WTC11 (cell line): Measurements from ENCODE around the gene RBP2. TPM values are rescaled to one million over a fixed set of nuclear protein-coding genes. Genes with fewer than 3 reads are reported as not detected.

Source experiments
- ATAC-seq: fragments of 200-7000 bp; cut with Tn5 transposase; 2 replicates; pipeline ENCODE4 v1.10.0; 2021; ENCODE audit warnings: mild to moderate bottlenecking, moderate library complexity
- CTCF ChIA-PET: fragments of 300-600 bp; sonication (Branson Sonifier 250); formaldehyde crosslinking; loops from one replicate; lab custom pipeline; 2021; ENCODE audit warnings: antibody characterized with exemption; lab: Charles Lee
- POLR2A ChIA-PET: fragments of 350-600 bp; sonication (Branson Sonifier 250); formaldehyde crosslinking; loops from one replicate; lab custom pipeline; 2021; ENCODE audit warnings: antibody characterized with exemption; lab: Charles Lee
- DNase-seq: peaks from one replicate; pipeline ENCODE4 v3.0.0; 2021; ENCODE audit warnings: low spot score
- H3K27ac Mint-ChIP-seq: 2 replicates; pipeline ENCODE4 v1.8.0; 2021; ENCODE audit warnings: mixed read lengths
- H3K27me3 Mint-ChIP-seq: 2 replicates; pipeline ENCODE4 v1.8.0; 2021; ENCODE audit warnings: low read depth, mild to moderate bottlenecking, moderate library complexity, mixed read lengths
- H3K36me3 Mint-ChIP-seq: 2 replicates; pipeline ENCODE4 v1.8.0; 2021; ENCODE audit warnings: mixed read lengths
- H3K4me1 Mint-ChIP-seq: 2 replicates; pipeline ENCODE4 v1.8.0; 2022; ENCODE audit warnings: mixed read lengths
- H3K4me3 Mint-ChIP-seq: 2 replicates; pipeline ENCODE4 v1.8.0; 2021; ENCODE audit warnings: mild to moderate bottlenecking, moderate library complexity, mixed read lengths
- H3K9me3 Mint-ChIP-seq: 2 replicates; pipeline ENCODE4 v1.8.0; 2021; ENCODE audit warnings: mixed read lengths
- ATF1 ChIP-seq: sonication (generic); formaldehyde crosslinking; IDR thresholded peaks from 2 replicates; pipeline ENCODE4 v1.8.1; 2023; ENCODE audit warnings: mild to moderate bottlenecking, moderate library complexity, missing genetic modification reagents
- ELF4 ChIP-seq: sonication (generic); formaldehyde crosslinking; IDR thresholded peaks from 2 replicates; pipeline ENCODE4 v1.8.1; 2022; ENCODE audit warnings: low read depth, mild to moderate bottlenecking, moderate library complexity, missing genetic modification reagents
- GABPB1 ChIP-seq: sonication (generic); formaldehyde crosslinking; IDR thresholded peaks from 2 replicates; pipeline ENCODE4 v1.8.1; 2023; ENCODE audit warnings: mild to moderate bottlenecking, missing genetic modification reagents
- IRF2 ChIP-seq: sonication (generic); formaldehyde crosslinking; IDR thresholded peaks from 2 replicates; pipeline ENCODE4 v1.8.0; 2022; ENCODE audit warnings: low read depth, missing genetic modification reagents, borderline replicate concordance
- NFATC4 ChIP-seq: fragments of 250-450 bp; sonication (Bioruptor Pico); IDR thresholded peaks from 2 replicates; pipeline ENCODE4 v1.9.0; 2021; ENCODE audit warnings: mild to moderate bottlenecking
- NFYB ChIP-seq: sonication (generic); formaldehyde crosslinking; conservative IDR thresholded peaks from 2 replicates; pipeline ENCODE4 v1.8.0; 2022; ENCODE audit warnings: low read depth, missing genetic modification reagents
- NR1H2 ChIP-seq: sonication (generic); formaldehyde crosslinking; IDR thresholded peaks from 2 replicates; pipeline ENCODE4 v1.9.0; 2021; ENCODE audit warnings: mild to moderate bottlenecking, moderate library complexity, missing genetic modification reagents
- PRRX2 ChIP-seq: fragments of 250-450 bp; sonication (Bioruptor Pico); IDR thresholded peaks from 2 replicates; pipeline ENCODE4 v1.8.0; 2021; ENCODE audit warnings: mild to moderate bottlenecking
- RELA ChIP-seq: sonication (generic); formaldehyde crosslinking; IDR thresholded peaks from 2 replicates; pipeline ENCODE4 v1.8.1; 2022; ENCODE audit warnings: missing genetic modification reagents, mild to moderate bottlenecking, borderline replicate concordance
- RORB ChIP-seq: fragments of 250-450 bp; sonication (Bioruptor Pico); IDR thresholded peaks from 2 replicates; pipeline ENCODE4 v1.9.0; 2021; ENCODE audit warnings: mild to moderate bottlenecking
- ZNF121 ChIP-seq: sonication (generic); formaldehyde crosslinking; IDR thresholded peaks from 2 replicates; pipeline ENCODE4 v1.8.0; 2023; ENCODE audit warnings: missing genetic modification reagents
- ZNF263 ChIP-seq: sonication (generic); formaldehyde crosslinking; IDR thresholded peaks from 2 replicates; pipeline ENCODE4 v1.8.1; 2022; ENCODE audit warnings: low read depth, mild to moderate bottlenecking, moderate library complexity, missing genetic modification reagents
- ZNF423 ChIP-seq: fragments of 250-450 bp; sonication (Bioruptor Pico); IDR thresholded peaks from 2 replicates; pipeline ENCODE4 v2.1.2; 2022; ENCODE audit warnings: mild to moderate bottlenecking, moderate library complexity
- ZNF671 ChIP-seq: fragments of 250-450 bp; sonication (Bioruptor Pico); IDR thresholded peaks from 2 replicates; pipeline ENCODE4 v1.8.0; 2021; ENCODE audit warnings: mild to moderate bottlenecking
- total RNA-seq: library from RNA; stranded (reverse); gene quantifications from 3 replicates; pipeline ENCODE4 v1.2.3, GENCODE V29; 2021
- TF ChIP-seq, protein P1 (sequence below): sonication (generic); formaldehyde crosslinking; IDR thresholded peaks from 2 replicates; pipeline ENCODE4 v1.8.0; 2023; ENCODE audit warnings: missing genetic modification reagents, mild to moderate bottlenecking, borderline replicate concordance
- TF ChIP-seq, protein P2 (sequence below): sonication (generic); formaldehyde crosslinking; IDR thresholded peaks from 2 replicates; pipeline ENCODE4 v1.8.1; 2023; ENCODE audit warnings: mild to moderate bottlenecking, missing genetic modification reagents, moderate library complexity
- TF ChIP-seq, protein P3 (sequence below): sonication (generic); formaldehyde crosslinking; IDR thresholded peaks from 2 replicates; pipeline ENCODE4 v1.8.1; 2022; ENCODE audit warnings: mild to moderate bottlenecking, missing genetic modification reagents, moderate library complexity, borderline replicate concordance
- TF ChIP-seq, protein P4 (sequence below): sonication (generic); formaldehyde crosslinking; IDR thresholded peaks from 2 replicates; pipeline ENCODE4 v1.8.1; 2023; ENCODE audit warnings: mild to moderate bottlenecking, missing genetic modification reagents, borderline replicate concordance

RBP2 gene
- total RNA-seq, 1 experiment from 2014 or later: not detected

DNA sequence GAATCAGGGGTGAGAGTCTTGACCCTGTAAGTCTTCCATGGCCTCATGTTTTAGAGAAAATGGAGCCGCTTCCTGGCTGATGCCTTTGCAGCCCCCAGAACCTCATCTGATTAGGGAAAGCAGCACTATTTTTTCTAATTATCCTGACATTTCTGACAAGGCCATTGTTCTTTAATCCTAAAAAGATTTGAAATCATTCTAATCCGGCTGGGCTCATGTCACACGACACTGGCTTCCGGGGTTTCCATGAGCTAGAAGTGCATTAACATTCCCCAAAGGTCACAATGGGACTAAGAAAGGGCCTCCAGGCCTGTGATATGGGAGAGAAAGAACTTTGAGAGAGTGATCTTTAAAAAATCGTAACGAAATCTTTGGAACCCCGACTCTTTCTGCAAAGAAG lies 33.1 kb downstream of the RBP2 start (continued):
- TF ChIP-seq NFATC4 (CRISPR knock-in tag) (no peak), PRRX2 (CRISPR knock-in tag) (no peak), ZNF423 (no peak), ATF1 (no peak)
- TF ChIP-seq, protein P1, sequence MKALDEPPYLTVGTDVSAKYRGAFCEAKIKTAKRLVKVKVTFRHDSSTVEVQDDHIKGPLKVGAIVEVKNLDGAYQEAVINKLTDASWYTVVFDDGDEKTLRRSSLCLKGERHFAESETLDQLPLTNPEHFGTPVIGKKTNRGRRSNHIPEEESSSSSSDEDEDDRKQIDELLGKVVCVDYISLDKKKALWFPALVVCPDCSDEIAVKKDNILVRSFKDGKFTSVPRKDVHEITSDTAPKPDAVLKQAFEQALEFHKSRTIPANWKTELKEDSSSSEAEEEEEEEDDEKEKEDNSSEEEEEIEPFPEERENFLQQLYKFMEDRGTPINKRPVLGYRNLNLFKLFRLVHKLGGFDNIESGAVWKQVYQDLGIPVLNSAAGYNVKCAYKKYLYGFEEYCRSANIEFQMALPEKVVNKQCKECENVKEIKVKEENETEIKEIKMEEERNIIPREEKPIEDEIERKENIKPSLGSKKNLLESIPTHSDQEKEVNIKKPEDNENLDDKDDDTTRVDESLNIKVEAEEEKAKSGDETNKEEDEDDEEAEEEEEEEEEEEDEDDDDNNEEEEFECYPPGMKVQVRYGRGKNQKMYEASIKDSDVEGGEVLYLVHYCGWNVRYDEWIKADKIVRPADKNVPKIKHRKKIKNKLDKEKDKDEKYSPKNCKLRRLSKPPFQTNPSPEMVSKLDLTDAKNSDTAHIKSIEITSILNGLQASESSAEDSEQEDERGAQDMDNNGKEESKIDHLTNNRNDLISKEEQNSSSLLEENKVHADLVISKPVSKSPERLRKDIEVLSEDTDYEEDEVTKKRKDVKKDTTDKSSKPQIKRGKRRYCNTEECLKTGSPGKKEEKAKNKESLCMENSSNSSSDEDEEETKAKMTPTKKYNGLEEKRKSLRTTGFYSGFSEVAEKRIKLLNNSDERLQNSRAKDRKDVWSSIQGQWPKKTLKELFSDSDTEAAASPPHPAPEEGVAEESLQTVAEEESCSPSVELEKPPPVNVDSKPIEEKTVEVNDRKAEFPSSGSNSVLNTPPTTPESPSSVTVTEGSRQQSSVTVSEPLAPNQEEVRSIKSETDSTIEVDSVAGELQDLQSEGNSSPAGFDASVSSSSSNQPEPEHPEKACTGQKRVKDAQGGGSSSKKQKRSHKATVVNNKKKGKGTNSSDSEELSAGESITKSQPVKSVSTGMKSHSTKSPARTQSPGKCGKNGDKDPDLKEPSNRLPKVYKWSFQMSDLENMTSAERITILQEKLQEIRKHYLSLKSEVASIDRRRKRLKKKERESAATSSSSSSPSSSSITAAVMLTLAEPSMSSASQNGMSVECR (CRISPR knock-in tag): no peak

DNA sequence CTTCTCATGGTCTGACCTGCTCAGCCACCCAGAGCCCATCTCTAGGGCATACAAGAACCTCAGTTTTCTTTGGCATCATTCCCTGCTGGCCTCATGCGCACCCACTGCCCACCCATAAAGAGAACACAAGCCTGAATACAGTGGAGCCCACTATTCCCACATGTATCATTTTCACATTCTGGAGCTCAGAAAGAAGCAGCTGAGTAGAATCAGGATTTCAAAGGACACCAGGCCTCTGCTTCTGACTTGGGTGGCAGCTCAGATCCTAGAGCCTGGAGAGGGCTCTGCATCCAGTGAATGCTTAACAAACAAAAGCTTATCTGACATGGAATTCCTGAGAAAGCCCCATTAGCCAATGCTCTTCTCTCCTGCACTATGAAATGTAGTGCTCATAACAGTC lies 34.7 kb downstream of the RBP2 start:
- Mint-ChIP-seq H3K27ac (no peak overlapping the region), H3K4me1 (peaks cover 8% of the 10 kb centered on the region), H3K4me3 (no peak overlapping the region), H3K27me3 (no peaks in the 10 kb centered on the region), H3K36me3 (no peaks in the 10 kb centered on the region), H3K9me3 (no peaks in the 10 kb centered on the region)
- ATAC-seq: no peak
- ChIA-PET POLR2A (no interaction called here), CTCF (interaction anchor here (0.6 to 0.8 kb wide), 2 partner anchors 13 kb away, joined by 3 read pairs; no protein-coding TSS in a partner anchor)
- no peak for TF ChIP-seq IRF2 (CRISPR knock-in tag)
- no peak for TF ChIP-seq ZNF121 (CRISPR knock-in tag)
- TF ChIP-seq, protein P2, sequence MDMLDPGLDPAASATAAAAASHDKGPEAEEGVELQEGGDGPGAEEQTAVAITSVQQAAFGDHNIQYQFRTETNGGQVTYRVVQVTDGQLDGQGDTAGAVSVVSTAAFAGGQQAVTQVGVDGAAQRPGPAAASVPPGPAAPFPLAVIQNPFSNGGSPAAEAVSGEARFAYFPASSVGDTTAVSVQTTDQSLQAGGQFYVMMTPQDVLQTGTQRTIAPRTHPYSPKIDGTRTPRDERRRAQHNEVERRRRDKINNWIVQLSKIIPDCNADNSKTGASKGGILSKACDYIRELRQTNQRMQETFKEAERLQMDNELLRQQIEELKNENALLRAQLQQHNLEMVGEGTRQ (CRISPR knock-in tag): no peak
- TF ChIP-seq ZNF671: no peak
- TF ChIP-seq, protein P3, sequence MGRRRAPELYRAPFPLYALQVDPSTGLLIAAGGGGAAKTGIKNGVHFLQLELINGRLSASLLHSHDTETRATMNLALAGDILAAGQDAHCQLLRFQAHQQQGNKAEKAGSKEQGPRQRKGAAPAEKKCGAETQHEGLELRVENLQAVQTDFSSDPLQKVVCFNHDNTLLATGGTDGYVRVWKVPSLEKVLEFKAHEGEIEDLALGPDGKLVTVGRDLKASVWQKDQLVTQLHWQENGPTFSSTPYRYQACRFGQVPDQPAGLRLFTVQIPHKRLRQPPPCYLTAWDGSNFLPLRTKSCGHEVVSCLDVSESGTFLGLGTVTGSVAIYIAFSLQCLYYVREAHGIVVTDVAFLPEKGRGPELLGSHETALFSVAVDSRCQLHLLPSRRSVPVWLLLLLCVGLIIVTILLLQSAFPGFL (CRISPR knock-in tag): no peak
- TF ChIP-seq, protein P4, sequence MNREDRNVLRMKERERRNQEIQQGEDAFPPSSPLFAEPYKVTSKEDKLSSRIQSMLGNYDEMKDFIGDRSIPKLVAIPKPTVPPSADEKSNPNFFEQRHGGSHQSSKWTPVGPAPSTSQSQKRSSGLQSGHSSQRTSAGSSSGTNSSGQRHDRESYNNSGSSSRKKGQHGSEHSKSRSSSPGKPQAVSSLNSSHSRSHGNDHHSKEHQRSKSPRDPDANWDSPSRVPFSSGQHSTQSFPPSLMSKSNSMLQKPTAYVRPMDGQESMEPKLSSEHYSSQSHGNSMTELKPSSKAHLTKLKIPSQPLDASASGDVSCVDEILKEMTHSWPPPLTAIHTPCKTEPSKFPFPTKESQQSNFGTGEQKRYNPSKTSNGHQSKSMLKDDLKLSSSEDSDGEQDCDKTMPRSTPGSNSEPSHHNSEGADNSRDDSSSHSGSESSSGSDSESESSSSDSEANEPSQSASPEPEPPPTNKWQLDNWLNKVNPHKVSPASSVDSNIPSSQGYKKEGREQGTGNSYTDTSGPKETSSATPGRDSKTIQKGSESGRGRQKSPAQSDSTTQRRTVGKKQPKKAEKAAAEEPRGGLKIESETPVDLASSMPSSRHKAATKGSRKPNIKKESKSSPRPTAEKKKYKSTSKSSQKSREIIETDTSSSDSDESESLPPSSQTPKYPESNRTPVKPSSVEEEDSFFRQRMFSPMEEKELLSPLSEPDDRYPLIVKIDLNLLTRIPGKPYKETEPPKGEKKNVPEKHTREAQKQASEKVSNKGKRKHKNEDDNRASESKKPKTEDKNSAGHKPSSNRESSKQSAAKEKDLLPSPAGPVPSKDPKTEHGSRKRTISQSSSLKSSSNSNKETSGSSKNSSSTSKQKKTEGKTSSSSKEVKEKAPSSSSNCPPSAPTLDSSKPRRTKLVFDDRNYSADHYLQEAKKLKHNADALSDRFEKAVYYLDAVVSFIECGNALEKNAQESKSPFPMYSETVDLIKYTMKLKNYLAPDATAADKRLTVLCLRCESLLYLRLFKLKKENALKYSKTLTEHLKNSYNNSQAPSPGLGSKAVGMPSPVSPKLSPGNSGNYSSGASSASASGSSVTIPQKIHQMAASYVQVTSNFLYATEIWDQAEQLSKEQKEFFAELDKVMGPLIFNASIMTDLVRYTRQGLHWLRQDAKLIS: no peak
- TF ChIP-seq NFATC4 (CRISPR knock-in tag): no peak
- TF ChIP-seq PRRX2 (CRISPR knock-in tag): no peak
- no peak for TF ChIP-seq NFYB
- TF ChIP-seq ELF4 (CRISPR knock-in tag): no peak
- no peak for TF ChIP-seq GABPB1 (CRISPR knock-in tag)
- no peak for TF ChIP-seq RELA (CRISPR knock-in tag)
- TF ChIP-seq NR1H2 (CRISPR knock-in tag): no peak
- no peak for TF ChIP-seq ZNF263 (CRISPR knock-in tag)
- no peak for TF ChIP-seq RORB (CRISPR knock-in tag)
- DNase-seq: no peak
